Measurements from ENCODE around the gene CHST12.
"Not testable (repeated sequence)": the region's sequence is repeated elsewhere in the genome, so short reads cannot be mapped to it uniquely, and the experiment has no call there.

Gene CHST12

DNA sequence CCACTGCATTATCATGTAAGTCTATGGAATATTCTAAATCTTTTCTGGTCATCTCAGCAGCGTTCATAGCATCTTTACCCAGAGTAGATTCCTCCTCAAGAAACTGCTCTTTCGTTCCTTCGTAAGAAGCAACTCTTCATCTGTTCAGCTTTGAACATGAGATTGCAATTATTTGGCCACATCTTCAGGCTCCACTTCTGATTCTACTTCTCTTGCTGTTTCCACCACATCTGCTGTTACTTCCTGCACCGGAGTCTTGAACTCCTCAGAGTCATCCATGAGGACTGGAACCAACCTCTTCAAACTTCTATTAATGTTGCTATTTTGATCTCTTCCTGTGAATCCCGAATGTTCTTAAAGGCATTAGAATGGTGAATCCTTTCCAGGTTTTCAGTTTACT is 12.7 kb downstream of the CHST12 start:
- Histone ChIP-seq H3K9me3 (no peaks in the 10 kb centered on the region), H3K27me3 (no peaks in the 10 kb centered on the region), H3K4me1 (no peaks in the 10 kb centered on the region), H3K36me3 (no peaks in the 10 kb centered on the region), H3K4me3 (ENCODE audit: low read depth, low read length) (no peak overlapping the region)
- no peak for DNase-seq
- TF ChIP-seq, protein P1, sequence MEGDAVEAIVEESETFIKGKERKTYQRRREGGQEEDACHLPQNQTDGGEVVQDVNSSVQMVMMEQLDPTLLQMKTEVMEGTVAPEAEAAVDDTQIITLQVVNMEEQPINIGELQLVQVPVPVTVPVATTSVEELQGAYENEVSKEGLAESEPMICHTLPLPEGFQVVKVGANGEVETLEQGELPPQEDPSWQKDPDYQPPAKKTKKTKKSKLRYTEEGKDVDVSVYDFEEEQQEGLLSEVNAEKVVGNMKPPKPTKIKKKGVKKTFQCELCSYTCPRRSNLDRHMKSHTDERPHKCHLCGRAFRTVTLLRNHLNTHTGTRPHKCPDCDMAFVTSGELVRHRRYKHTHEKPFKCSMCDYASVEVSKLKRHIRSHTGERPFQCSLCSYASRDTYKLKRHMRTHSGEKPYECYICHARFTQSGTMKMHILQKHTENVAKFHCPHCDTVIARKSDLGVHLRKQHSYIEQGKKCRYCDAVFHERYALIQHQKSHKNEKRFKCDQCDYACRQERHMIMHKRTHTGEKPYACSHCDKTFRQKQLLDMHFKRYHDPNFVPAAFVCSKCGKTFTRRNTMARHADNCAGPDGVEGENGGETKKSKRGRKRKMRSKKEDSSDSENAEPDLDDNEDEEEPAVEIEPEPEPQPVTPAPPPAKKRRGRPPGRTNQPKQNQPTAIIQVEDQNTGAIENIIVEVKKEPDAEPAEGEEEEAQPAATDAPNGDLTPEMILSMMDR (IDR thresholded peaks at IDR 0.05; ENCODE audit: low read depth, low read length), result no peak

DNA sequence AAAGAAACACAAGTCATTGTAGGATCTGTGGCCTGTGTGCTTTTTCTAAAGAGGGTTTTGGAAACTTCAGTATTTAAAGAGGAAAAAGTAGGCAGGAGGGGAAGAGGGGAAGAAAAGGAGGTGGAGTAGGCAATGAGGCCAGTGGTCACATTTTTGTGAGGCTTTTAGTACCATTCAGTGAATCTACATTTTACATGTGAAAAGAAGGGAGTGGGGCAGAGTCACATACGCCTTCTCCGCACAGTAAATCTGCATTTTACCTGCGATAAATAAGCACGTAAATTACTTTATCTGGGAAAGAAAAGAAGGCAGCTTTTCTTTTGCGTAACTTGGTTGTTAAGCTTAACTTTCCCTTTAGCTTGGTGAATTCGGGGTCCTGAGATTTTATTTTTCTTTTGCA is 13.2 kb downstream of the CHST12 start:
- TF ChIP-seq, protein P1 (IDR thresholded peaks at IDR 0.05; ENCODE audit: low read depth, low read length), result no peak
- DNase-seq, result no peak
- H3K36me3 ChIP-seq, result no peaks in the 10 kb centered on the region
- H3K4me1 ChIP-seq, result no peaks in the 10 kb centered on the region
- no peaks in the 10 kb centered on the region for H3K9me3 ChIP-seq
- no peak overlapping the region for H3K4me3 ChIP-seq (ENCODE audit: low read depth, low read length)
- H3K27me3 ChIP-seq, result no peaks in the 10 kb centered on the region

DNA sequence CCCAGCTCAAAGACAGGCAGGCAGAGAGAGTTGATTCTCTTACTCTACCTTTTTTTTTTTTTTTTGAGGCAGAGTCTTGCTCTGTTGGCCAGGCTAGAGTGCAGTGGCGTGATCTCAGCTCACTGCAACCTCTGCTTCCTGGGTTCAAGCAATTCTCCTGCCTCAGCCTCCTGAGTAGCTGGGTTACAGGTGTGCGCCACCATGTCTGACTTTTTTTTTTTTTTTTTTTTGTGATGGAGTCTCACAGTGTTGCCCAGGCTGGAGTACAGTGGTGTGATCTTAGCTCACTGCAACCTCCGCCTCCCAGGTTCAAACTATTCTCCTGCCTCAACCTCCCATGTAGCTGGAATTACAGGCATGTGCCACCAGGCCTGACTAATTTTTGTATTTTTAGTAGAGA is 13.8 kb downstream of the CHST12 start:
- H3K4me3 ChIP-seq (ENCODE audit: low read depth, low read length); H3K9me3 ChIP-seq; H3K36me3 ChIP-seq; DNase-seq; H3K27me3 ChIP-seq; H3K4me1 ChIP-seq: not testable (repeated sequence)

DNA sequence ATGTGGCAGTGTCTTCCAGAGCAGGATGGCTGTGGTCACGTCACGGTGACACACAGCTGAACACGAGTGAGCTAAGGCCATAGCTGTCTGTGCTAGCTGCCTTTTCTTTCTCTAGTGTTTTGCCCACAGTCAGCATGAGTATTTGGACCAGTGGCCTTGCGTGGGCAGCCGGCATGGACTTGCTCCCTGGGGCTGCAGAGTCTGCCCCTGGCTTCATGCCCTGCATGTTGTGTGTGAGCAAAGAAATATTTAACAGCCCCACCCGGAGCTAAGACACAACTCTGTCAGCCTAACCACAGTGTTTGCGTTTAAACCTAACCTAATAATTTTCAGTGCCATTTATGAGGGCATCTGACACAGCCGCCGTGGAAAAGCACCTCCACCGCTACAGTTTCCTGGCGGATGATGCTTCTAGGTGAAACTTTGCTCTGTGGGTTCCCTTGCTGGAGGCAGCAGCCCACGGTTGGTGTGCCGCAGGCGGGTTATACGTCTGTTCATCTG is 14.6 kb downstream of the CHST12 start:
- no peak for DNase-seq
- H3K36me3 ChIP-seq, result no peaks in the 10 kb centered on the region

DNA sequence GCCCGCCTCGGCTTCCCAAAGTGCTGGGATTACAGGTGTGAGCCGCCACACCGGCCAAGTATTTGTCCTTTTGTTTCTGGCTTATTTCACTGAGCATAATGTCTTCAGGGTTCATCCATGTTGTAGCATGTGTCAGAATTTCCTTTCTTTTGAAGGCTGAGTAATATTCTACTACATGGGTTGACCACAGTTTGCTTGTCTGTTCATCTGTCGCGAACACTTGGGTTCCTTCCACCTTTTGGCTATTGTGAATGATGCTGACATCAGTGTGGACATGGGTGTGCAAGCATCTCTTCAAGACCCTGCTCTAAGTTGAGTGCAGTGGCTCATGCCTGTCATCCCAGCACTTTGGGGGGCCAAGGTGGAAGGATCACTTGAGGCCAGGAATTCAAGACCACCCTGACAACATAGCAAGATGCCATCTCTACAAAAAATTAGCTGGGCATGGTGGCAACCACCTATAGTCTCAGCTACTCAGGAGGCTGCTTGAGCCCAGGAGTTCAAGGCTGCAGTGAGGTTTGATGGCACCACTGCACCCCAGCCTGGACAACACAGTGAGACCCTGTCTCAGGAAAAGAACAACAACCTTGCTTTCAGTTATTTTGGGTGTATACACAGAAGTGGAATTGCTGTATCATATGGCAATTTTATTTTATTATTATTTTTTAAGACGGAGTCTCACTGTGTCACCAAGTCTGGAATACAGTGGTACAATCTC is 17.0 kb downstream of the CHST12 start:
- H3K9me3 ChIP-seq, result no peaks in the 10 kb centered on the region
- no peaks in the 10 kb centered on the region for H3K4me1 ChIP-seq
- H3K27me3 ChIP-seq, result no peaks in the 10 kb centered on the region
- TF ChIP-seq, protein P1 (IDR thresholded peaks at IDR 0.05; ENCODE audit: low read depth, low read length), result no peak
- H3K4me3 ChIP-seq (ENCODE audit: low read depth, low read length), result no peak overlapping the region
- H3K36me3 ChIP-seq, result no peaks in the 10 kb centered on the region
- DNase-seq, result no peak

More for the DNA sequence above, 14.6 kb downstream of the CHST12 start:
- H3K4me3 ChIP-seq (ENCODE audit: low read depth, low read length), result no peak overlapping the region
- H3K27me3 ChIP-seq, result no peaks in the 10 kb centered on the region
- TF ChIP-seq, protein P1 (IDR thresholded peaks at IDR 0.05; ENCODE audit: low read depth, low read length), result no peak
- no peaks in the 10 kb centered on the region for H3K4me1 ChIP-seq
- H3K9me3 ChIP-seq, result no peaks in the 10 kb centered on the region

DNA sequence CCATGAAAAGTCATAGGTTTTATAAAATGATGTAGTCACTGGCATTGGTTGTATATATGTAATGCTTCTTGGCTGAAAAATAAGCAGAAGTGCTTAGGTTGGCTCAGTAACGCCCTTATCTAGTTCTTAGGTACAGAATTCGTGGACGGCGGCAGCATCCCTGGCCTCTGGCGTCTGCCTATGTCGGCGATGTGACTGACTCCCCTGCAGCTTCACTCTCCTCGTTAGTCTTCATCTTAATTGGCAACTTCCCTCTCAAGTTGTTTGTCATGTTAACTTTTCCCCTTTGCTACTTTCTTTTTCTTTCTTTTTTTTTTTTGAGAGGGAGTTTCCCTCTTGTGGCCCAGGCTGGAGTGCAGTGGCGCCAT is 18.5 kb downstream of the CHST12 start:
- Histone ChIP-seq H3K4me1 (no peaks in the 10 kb centered on the region), H3K9me3 (no peaks in the 10 kb centered on the region), H3K27me3 (no peaks in the 10 kb centered on the region), H3K36me3 (no peaks in the 10 kb centered on the region), H3K4me3 (ENCODE audit: low read depth, low read length) (no peak overlapping the region)
- TF ChIP-seq, protein P1 (IDR thresholded peaks at IDR 0.05; ENCODE audit: low read depth, low read length), result no peak
- DNase-seq, result no peak

Measured in BE2C (cell line).